Nasal cavity respiratory epithelium epithelial cell of viscerocranial mucosa (primary cell): Measurements from ENCODE around the gene RCBTB2. TPM values are rescaled to one million over a fixed set of nuclear protein-coding genes. Genes with fewer than 3 reads are reported as not detected.

Experiments used
- total RNA-seq: library from RNA; depleted of rRNA; stranded (reverse); fragments of >200 nt; gene quantifications from 2 replicates; pipeline ENCODE4 v1.2.3, GENCODE V29; 2014

RCBTB2 gene
- 5.5 and 9.5 TPM in 2 replicates for total RNA-seq

DNA sequence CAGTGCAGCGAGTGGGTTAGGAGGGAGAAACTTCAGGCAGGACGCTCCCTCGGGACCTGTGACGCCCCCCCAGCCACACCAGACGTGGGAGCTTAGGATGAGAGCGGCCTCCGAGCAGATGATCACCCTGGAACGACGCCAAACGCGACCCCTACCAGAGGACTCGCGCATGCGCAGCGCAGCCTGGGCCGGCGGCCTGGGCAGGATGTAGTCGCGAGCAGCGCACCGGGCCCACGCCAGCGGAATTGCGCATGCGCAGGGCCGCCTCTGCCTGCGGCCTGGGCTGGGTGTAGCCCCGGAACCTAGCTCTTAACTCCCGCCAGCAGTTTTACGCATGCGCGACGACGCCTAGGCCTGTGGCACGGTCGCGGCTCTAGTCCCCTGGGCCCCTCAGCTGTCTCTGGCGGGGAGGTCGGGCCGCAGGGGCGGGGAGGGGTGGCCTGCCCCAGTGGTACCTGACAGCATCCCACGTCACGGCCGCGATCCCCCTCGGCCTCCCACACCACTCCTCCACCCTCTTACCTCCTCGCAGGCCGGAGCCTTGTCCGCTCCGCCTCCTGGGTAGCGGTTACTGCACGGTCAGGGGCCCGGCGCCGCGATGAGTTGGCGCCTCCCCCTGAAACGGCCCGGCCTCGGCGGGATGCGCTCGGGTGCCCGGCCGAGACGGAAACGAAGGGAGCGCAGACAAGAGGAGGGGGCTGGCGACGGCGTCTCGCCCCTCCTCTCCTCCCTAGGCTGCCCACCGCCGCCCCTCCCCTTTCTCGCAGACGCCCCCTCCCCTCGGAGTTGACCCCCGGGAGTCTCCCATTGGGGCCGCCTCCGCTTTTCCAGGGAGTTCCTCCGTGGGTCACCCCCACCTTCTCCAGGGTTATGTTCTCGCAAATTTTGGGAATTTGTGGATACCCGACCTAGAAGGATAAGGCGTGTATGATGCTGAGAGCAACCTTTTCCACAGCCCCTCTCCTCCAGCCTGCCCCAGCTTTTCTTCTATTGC is at the start of gene RCBTB2:
TSS of gene RCBTB2 (minus strand) at position 575 of the 994 bp plus-strand sequence. CDS start 11,141 bp downstream, outside the sequence.

Other genes starting within 250 kb of the RCBTB2 start
- gene RB1, start 229.3 kb downstream of the RCBTB2 start, total RNA-seq: 18.8 and 44.8 TPM in 2 replicates
- 9.9 and 13.1 TPM in 2 replicates for gene LPAR6, start 120.0 kb downstream of the RCBTB2 start, total RNA-seq
- not detected in 2 replicates for gene CYSLTR2, start 120.8 kb upstream of the RCBTB2 start, total RNA-seq